H1 (cell line): Measurements from ENCODE around the gene ALS2CL. TPM values are rescaled to one million over a fixed set of nuclear protein-coding genes. Genes with fewer than 3 reads are reported as not detected.

ENCODE experiments used
- GTF2F1 ChIP-seq: IDR thresholded peaks from 2 replicates; pipeline ENCODE4 v1.6.1; 2012; ENCODE audit warnings: low read depth, low read length, improper control_type of control experiment, borderline replicate concordance
- SAP30 ChIP-seq: fragments of 300-600 bp; sonication (generic); IDR thresholded peaks from 2 replicates; pipeline ENCODE4 v1.7.1; 2012; ENCODE audit warnings: low read length, moderate library complexity, mild to moderate bottlenecking, inconsistent platforms; ENCODE audit not compliant: insufficient read depth, insufficient replicate concordance
- SIX5 ChIP-seq: IDR thresholded peaks from 2 replicates; pipeline ENCODE4 v1.6.1; 2011; ENCODE audit warnings: mild to moderate bottlenecking, low read depth, low read length
- SRF ChIP-seq: IDR thresholded peaks from 2 replicates; pipeline ENCODE4 v1.6.1; 2011; ENCODE audit warnings: mild to moderate bottlenecking, low read depth, low read length, moderate library complexity
- TAF1 ChIP-seq: IDR thresholded peaks from 2 replicates; pipeline ENCODE4 v1.6.1; 2011; ENCODE audit warnings: mild to moderate bottlenecking, low read depth, low read length
- YY1 ChIP-seq: IDR thresholded peaks from 2 replicates; pipeline ENCODE4 v1.6.1; 2011; ENCODE audit warnings: low read depth, mild to moderate bottlenecking, low read length
- polyA plus RNA-seq, 7 experiments: library from polyadenylated mRNA; depleted of rRNA in 3 of 7; stranded (reverse) in 5 of 7; unstranded in 2 of 7; fragments of >200 nt in 5 of 7; fragments of 200-250 nt in 2 of 7; gene quantifications; 1 replicate in 5 of 7; 2 replicates in 1 of 7; 4 replicates in 1 of 7; pipeline versions ENCODE4 v1.2.1 to v1.2.3, GENCODE V29; 2011 to 2013; ENCODE audit warnings: missing spikeins in 2 of 7, mixed read lengths in 2 of 7
- total RNA-seq: library from RNA; stranded (reverse); fragmentation: NEBNext Ultra II Directional; extraction: Animal tissue kit (Norgen Biotek cat#: 25700); gene quantifications from 2 replicates; pipeline ENCODE4 v1.2.1, GENCODE V29; 2021
- TF ChIP-seq, protein P1 (sequence below): fragments of 300-600 bp; sonication (generic); IDR thresholded peaks from 2 replicates; pipeline ENCODE4 v1.7.1; 2012; ENCODE audit warnings: low read length, moderate library complexity, mild to moderate bottlenecking, inconsistent platforms; ENCODE audit not compliant: insufficient replicate concordance

The ALS2CL gene
- total and polyA plus RNA-seq, 2 of the 8 experiments (the other 6 are each of a cell fraction or from before 2014, with no cell fraction given) = 4.8 to 5.4 TPM

DNA sequence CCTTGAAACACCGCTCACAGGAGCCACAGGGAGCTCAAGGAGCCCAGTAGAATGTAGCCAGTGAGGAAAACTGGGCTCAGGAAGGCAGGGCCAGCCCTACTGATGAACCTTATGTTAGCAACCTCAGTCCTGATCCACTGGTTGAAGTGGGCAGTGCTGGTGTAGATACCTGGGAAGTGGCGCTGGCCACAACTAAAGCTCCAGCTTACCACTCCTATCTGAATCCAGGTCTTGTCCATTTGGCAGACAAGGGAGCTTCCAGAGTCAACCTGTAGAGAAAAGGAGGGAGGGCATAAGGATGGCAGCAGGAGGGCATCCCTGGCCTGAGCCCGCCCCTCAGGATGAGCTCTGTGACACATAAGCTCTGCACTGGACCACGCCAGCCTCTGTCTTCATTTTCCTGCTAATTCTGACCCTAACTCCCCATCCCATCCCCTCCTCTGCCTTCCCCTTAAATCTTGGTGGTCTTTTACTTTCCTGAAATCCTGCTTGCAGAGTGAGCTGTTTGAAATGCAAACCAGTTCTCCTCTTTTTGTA lies 26.3 kb upstream of the ALS2CL start (continued):
- TF ChIP-seq TAF1 = no peak
- TF ChIP-seq, protein P1, sequence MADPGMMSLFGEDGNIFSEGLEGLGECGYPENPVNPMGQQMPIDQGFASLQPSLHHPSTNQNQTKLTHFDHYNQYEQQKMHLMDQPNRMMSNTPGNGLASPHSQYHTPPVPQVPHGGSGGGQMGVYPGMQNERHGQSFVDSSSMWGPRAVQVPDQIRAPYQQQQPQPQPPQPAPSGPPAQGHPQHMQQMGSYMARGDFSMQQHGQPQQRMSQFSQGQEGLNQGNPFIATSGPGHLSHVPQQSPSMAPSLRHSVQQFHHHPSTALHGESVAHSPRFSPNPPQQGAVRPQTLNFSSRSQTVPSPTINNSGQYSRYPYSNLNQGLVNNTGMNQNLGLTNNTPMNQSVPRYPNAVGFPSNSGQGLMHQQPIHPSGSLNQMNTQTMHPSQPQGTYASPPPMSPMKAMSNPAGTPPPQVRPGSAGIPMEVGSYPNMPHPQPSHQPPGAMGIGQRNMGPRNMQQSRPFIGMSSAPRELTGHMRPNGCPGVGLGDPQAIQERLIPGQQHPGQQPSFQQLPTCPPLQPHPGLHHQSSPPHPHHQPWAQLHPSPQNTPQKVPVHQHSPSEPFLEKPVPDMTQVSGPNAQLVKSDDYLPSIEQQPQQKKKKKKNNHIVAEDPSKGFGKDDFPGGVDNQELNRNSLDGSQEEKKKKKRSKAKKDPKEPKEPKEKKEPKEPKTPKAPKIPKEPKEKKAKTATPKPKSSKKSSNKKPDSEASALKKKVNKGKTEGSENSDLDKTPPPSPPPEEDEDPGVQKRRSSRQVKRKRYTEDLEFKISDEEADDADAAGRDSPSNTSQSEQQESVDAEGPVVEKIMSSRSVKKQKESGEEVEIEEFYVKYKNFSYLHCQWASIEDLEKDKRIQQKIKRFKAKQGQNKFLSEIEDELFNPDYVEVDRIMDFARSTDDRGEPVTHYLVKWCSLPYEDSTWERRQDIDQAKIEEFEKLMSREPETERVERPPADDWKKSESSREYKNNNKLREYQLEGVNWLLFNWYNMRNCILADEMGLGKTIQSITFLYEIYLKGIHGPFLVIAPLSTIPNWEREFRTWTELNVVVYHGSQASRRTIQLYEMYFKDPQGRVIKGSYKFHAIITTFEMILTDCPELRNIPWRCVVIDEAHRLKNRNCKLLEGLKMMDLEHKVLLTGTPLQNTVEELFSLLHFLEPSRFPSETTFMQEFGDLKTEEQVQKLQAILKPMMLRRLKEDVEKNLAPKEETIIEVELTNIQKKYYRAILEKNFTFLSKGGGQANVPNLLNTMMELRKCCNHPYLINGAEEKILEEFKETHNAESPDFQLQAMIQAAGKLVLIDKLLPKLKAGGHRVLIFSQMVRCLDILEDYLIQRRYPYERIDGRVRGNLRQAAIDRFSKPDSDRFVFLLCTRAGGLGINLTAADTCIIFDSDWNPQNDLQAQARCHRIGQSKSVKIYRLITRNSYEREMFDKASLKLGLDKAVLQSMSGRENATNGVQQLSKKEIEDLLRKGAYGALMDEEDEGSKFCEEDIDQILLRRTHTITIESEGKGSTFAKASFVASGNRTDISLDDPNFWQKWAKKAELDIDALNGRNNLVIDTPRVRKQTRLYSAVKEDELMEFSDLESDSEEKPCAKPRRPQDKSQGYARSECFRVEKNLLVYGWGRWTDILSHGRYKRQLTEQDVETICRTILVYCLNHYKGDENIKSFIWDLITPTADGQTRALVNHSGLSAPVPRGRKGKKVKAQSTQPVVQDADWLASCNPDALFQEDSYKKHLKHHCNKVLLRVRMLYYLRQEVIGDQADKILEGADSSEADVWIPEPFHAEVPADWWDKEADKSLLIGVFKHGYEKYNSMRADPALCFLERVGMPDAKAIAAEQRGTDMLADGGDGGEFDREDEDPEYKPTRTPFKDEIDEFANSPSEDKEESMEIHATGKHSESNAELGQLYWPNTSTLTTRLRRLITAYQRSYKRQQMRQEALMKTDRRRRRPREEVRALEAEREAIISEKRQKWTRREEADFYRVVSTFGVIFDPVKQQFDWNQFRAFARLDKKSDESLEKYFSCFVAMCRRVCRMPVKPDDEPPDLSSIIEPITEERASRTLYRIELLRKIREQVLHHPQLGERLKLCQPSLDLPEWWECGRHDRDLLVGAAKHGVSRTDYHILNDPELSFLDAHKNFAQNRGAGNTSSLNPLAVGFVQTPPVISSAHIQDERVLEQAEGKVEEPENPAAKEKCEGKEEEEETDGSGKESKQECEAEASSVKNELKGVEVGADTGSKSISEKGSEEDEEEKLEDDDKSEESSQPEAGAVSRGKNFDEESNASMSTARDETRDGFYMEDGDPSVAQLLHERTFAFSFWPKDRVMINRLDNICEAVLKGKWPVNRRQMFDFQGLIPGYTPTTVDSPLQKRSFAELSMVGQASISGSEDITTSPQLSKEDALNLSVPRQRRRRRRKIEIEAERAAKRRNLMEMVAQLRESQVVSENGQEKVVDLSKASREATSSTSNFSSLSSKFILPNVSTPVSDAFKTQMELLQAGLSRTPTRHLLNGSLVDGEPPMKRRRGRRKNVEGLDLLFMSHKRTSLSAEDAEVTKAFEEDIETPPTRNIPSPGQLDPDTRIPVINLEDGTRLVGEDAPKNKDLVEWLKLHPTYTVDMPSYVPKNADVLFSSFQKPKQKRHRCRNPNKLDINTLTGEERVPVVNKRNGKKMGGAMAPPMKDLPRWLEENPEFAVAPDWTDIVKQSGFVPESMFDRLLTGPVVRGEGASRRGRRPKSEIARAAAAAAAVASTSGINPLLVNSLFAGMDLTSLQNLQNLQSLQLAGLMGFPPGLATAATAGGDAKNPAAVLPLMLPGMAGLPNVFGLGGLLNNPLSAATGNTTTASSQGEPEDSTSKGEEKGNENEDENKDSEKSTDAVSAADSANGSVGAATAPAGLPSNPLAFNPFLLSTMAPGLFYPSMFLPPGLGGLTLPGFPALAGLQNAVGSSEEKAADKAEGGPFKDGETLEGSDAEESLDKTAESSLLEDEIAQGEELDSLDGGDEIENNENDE = no peak
- TF ChIP-seq SAP30 = no peak
- TF ChIP-seq SIX5 = no peak
- no peak for TF ChIP-seq SRF
- no peak for TF ChIP-seq YY1
- TF ChIP-seq GTF2F1 = no peak
